ENCODE results near the gene MGLL. TPM values are rescaled to one million over a fixed set of nuclear protein-coding genes. Genes with fewer than 3 reads are reported as not detected.

The MGLL gene
- total RNA-seq, 1 donor from 2014 or later = 40.9 TPM

- no peak for DNase-seq
These were observed 33.8 kb downstream of the MGLL start for GRCh38 chr3:127788451-127788909.

GRCh38 chr3:127787571-127788365 lies 34.5 kb downstream of the MGLL start:
- peak; percentile 46 for DNase-seq

GRCh38 chr3:127787071-127787490 lies 35.2 kb downstream of the MGLL start:
- peak; percentile 42 for DNase-seq

- DNase-seq = peak; percentile 88
These were observed 35.8 kb downstream of the MGLL start for GRCh38 chr3:127786353-127787070.

GRCh38 chr3:127785711-127786265 lies 36.5 kb downstream of the MGLL start:
- no peak for DNase-seq

GRCh38 chr3:127784865-127785710 lies 37.2 kb downstream of the MGLL start:
- no peak for DNase-seq

- no peak for DNase-seq
These were observed 38.0 kb downstream of the MGLL start for GRCh38 chr3:127784283-127784682.

GRCh38 chr3:127783642-127784160 lies 38.6 kb downstream of the MGLL start:
- no peak for DNase-seq

- no peak for DNase-seq
These were observed 39.1 kb downstream of the MGLL start for GRCh38 chr3:127783166-127783565.

- DNase-seq = no peak
These were observed 40.8 kb downstream of the MGLL start for GRCh38 chr3:127781411-127782001.

GRCh38 chr3:127780536-127781400 lies 41.5 kb downstream of the MGLL start:
- no peak for DNase-seq

- DNase-seq = no peak
These were observed 42.6 kb downstream of the MGLL start for GRCh38 chr3:127779747-127780146.

- DNase-seq = no peak
These were observed 44.2 kb downstream of the MGLL start for GRCh38 chr3:127777921-127778656.

- DNase-seq = no peak
These were observed 45.0 kb downstream of the MGLL start for GRCh38 chr3:127777332-127777731.

GRCh38 chr3:127776347-127776746 lies 46.0 kb downstream of the MGLL start:
- no peak for DNase-seq

GRCh38 chr3:127775398-127776109 lies 46.8 kb downstream of the MGLL start:
- no peak for DNase-seq

- no peak for DNase-seq
These were observed 47.7 kb downstream of the MGLL start for GRCh38 chr3:127774647-127775046.

GRCh38 chr3:127773752-127774395 lies 48.4 kb downstream of the MGLL start:
- no peak for DNase-seq

Data from occipital lobe (tissue), 2 donors.